ENCODE results near the gene CABP2.
"Not testable (repeated sequence)": the region's sequence is repeated elsewhere in the genome, so short reads cannot be mapped to it uniquely, and the experiment has no call there.

CABP2 gene

DNA sequence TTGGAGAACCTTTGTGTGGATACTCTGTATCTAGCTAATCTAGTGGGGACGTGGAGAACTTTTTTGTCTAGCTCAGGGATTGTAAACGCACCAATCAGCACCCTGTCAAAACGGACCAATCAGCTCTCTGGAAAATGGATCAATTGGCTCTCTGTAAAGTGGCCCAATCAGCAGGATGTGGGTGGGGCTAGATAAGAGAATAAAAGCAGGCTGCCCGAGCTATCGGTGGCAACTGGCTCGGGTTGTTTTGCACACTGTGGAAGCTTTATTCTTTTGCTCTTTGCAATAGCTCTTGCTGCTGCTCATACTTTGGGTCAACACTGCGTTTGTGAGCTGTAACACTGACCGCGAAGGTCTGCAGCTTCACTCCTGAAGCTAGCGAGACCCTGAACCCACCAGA lies 46.6 kb downstream of the CABP2 start:
- DNase-seq (ENCODE audit: low read depth in 2 of 2) = not testable (repeated sequence)

GRCh38 chr11:67472882-67473281 lies 50.4 kb downstream of the CABP2 start:
- DNase-seq (ENCODE audit: low read depth in 2 of 2) = no peak

DNA sequence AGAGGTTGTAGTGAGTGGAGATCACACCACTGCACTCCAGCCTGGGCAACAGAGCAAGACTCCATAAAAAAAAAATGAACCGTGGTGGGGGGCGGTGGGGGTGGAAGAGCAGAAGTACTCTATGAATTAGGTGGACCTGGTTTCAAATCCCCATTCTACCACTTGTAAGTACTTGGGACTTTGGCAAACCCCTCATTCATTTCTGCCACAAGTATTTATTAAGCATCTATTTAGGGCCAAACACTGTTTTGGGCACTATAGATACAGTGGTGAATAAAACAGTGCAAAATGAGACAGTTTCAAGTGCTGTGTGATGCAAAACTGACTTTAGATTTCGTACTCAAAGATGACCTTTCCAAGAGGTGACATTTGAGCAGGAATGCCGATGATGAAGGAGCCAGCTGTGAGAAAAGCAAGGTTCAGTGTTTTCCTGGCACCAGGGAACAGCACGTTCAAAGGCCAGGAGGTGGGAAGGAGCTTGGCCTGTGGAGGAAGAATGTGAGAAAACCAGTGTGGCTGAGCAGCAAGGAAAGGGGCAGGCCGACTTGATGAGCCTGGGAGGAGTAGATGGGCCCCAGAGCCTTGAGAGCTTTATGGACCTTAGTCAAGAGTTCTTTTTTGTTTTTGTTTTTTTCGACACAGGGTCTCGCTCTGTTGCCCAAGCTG lies 52.8 kb downstream of the CABP2 start:
- no peak for DNase-seq (ENCODE audit: low read depth in 2 of 2)

DNA sequence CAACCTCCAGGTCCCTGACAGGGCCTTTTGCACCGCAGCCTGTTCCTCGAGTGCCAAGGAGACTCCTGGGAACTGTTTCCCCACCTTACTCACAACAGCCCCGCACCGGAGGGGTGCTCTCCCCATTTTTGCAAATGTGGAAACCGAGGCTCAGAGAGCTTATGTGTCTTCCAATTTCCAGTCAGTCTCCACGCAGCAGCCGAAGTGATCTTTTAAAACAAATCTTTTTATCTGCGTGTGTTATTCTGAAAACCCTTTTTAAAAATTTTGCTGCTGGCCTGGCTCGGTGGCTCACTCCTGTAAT lies 53.8 kb downstream of the CABP2 start:
- DNase-seq (ENCODE audit: low read depth in 2 of 2) = no peak
